RKO (cell line): ENCODE results near the gene SNAPIN.
A peak's percentile ranks its signal among the peaks of the same experiment; 100 is the strongest.

Experiments
- DNase-seq: peaks from one replicate; pipeline ENCODE4 v3.0.0-alpha.2; 2016; ENCODE audit warnings: low spot score

SNAPIN gene

GRCh38 chr1:153658400-153659174 is at the start of gene SNAPIN:
TSS of gene SNAPIN (plus strand) at chr1:153658703. CDS start at chr1:153658744, 41 bp downstream.
- DNase-seq: peak; percentile 90

- DNase-seq: peak; percentile 99
Measured at GRCh38 chr1:153608742-153609584, 49.5 kb upstream of the SNAPIN start.

GRCh38 chr1:153609585-153609907 is 49.0 kb upstream of the SNAPIN start:
- DNase-seq: no peak

GRCh38 chr1:153610334-153610733 is 48.2 kb upstream of the SNAPIN start:
- DNase-seq: peak; percentile 97

- DNase-seq: peak; percentile 96
Measured at GRCh38 chr1:153610811-153611301, 47.6 kb upstream of the SNAPIN start.

- peak; percentile 88 for DNase-seq
Measured at GRCh38 chr1:153611356-153611755, 47.1 kb upstream of the SNAPIN start.

- no peak for DNase-seq
Measured at GRCh38 chr1:153612111-153612754, 46.3 kb upstream of the SNAPIN start.

GRCh38 chr1:153612755-153613331 is 45.7 kb upstream of the SNAPIN start, which contains the start of gene S100A16:
TSS of gene S100A16 (minus strand) at chr1:153613137. CDS start at chr1:153608151, 4,986 bp downstream.
- DNase-seq: peak; percentile 89

GRCh38 chr1:153613406-153613805 is 45.1 kb upstream of the SNAPIN start:
- DNase-seq: peak; percentile 55

- no peak for DNase-seq
Measured at GRCh38 chr1:153614189-153614900, 44.2 kb upstream of the SNAPIN start.

GRCh38 chr1:153614906-153615305 is 43.6 kb upstream of the SNAPIN start:
- no peak for DNase-seq

GRCh38 chr1:153615406-153615805 is 43.1 kb upstream of the SNAPIN start:
- DNase-seq: no peak

- DNase-seq: no peak
Measured at GRCh38 chr1:153616144-153616916, 42.2 kb upstream of the SNAPIN start, which contains the start of gene S100A14. TSS of gene S100A14 (minus strand) at chr1:153616325. CDS start at chr1:153615858, 467 bp downstream.

- DNase-seq: no peak
Measured at GRCh38 chr1:153616917-153617311, 41.6 kb upstream of the SNAPIN start.

GRCh38 chr1:153617663-153618062 is 40.8 kb upstream of the SNAPIN start:
- peak; percentile 85 for DNase-seq

- no peak for DNase-seq
Measured at GRCh38 chr1:153619171-153619570, 39.3 kb upstream of the SNAPIN start.

- DNase-seq: no peak
Measured at GRCh38 chr1:153623101-153623500, 35.4 kb upstream of the SNAPIN start.

- DNase-seq: no peak
Measured at GRCh38 chr1:153624965-153625611, 33.4 kb upstream of the SNAPIN start.

- DNase-seq: no peak
Measured at GRCh38 chr1:153626477-153626903, 32.0 kb upstream of the SNAPIN start.
